GM12873 (cell line): ENCODE data around the gene PID1.

Experiments
- TF ChIP-seq, protein P1 (sequence below): IDR thresholded peaks from 2 replicates; pipeline ENCODE4 v1.5.1; 2012; ENCODE audit warnings: low read depth, mild to moderate bottlenecking, moderate library complexity, low read length, control low read depth; ENCODE audit not compliant: insufficient read depth; ENCODE audit errors: missing control alignments

The PID1 gene

DNA sequence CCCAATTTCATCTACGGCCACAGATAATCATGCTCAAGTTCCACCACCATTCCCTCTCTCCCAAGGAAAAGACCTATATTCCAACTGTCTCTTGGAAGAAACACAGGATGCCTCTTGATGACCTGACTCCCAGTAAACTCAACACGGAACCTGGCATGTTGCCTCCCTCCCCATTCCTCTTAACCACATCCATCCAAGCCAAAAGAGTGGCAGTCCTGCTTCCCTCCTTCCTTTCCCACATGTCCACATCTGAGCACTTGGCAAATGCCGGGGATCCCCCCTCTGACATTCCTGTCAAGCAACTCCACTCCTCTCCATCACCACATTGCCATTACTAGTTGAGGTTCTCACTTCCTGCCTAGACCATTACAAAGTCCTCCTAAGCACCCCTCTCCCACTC, 49.4 kb downstream of the PID1 start:
- TF ChIP-seq, protein P1, sequence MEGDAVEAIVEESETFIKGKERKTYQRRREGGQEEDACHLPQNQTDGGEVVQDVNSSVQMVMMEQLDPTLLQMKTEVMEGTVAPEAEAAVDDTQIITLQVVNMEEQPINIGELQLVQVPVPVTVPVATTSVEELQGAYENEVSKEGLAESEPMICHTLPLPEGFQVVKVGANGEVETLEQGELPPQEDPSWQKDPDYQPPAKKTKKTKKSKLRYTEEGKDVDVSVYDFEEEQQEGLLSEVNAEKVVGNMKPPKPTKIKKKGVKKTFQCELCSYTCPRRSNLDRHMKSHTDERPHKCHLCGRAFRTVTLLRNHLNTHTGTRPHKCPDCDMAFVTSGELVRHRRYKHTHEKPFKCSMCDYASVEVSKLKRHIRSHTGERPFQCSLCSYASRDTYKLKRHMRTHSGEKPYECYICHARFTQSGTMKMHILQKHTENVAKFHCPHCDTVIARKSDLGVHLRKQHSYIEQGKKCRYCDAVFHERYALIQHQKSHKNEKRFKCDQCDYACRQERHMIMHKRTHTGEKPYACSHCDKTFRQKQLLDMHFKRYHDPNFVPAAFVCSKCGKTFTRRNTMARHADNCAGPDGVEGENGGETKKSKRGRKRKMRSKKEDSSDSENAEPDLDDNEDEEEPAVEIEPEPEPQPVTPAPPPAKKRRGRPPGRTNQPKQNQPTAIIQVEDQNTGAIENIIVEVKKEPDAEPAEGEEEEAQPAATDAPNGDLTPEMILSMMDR = no peak

DNA sequence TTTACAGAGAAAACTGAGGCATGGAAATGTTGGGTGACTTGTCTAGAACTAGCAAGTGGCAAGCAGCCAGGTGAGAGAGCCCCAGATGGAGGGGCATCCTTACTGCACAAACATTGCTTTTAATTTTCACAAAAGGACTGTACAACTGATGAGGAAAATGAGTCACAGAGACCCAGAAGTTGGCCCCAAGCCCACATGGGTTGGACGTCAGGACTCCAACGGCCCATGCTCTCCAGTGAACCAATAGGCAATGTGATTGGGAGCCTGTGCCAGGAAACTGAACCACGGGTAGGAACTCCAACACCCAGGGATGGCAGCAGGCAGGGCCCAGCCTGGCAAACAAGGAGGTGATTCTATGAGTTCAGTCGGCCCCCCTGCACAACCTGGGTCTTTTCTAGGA, 50.8 kb downstream of the PID1 start:
- TF ChIP-seq, protein P1 = no peak

DNA sequence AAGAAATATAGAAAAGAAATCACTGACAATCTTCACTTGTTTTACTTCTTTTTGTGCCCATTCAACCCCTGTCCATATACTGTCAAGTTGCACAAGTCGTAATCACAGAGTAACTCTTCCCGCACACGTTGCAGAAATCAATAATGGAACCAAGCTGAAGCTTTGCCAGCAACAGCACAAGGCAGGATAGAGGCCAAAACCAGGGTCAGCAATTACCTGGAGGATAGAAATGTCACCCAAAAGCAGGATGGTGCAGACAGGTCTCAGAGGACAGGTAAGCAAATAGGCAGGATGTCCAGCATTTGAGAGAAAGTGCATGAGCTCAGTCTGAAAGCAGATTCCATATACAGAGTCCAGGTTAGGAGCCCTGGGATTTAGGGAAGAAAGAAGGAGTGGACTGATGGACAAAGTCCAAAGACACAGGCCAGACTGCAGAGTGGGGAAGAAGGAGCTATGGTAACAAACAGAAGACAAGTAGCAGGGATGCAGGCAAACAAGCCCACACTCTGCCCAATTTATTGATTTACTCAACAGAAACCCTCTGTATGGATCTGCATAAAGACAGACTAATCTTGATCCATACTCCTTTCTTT, 52.7 kb downstream of the PID1 start:
- TF ChIP-seq, protein P1 = no peak

DNA sequence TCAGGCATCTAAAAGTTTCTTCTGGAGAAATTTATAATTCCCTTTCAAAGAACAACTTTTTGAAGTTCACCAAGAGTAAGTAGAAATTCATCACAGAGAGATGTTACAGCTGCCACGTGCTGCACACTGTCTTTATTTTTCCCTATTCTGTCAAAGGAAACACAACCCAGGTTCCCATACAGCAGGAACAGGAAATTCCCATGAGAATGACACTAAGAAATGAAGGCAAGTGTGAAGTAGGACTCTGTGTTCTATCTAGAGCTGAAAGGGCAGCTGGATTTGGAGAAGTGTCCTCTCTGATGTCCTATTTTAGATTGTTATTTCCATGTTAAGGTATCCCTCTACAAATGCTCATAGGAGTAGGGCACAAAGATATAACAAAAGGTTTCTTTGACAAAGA, 58.8 kb downstream of the PID1 start:
- TF ChIP-seq, protein P1 = no peak

DNA sequence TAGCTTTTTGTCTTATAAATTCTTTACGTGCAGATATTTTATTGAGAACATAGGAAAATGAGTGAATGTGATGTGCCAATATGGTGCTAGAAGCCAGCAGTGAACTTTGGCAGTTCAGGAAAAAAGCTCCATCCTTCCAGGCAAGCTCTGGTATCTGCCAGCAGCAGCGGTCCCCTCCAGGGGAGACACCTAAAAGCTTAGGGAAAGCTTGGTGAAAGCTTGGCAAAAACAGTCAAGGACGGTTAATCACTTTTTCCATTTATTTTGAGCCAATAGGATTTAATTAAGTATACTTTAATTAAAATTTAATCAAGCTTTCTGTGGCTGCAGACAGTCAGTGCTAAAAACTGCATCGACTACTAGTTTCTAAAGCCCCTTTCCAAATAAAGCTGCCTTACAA, 60.4 kb downstream of the PID1 start:
- TF ChIP-seq, protein P1 = no peak

DNA sequence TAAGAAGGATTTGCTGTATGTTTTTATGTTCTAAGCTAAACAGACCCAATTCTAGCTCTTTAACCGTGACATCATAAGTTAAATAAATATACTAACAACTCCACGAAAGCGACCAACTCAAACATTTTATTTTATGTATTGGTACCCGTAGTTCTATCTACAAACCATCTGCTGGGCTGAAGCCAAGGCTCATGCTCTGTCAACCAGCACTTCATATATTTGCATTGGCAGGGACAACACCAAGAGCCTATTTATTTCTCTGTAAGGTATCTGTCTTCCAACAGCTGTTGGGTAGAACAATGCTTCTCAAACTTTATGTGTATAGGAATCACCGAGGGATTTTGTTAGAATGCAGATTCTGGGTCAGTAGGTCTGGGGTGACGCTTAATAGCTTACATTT, 64.5 kb downstream of the PID1 start:
- TF ChIP-seq, protein P1 = no peak

DNA sequence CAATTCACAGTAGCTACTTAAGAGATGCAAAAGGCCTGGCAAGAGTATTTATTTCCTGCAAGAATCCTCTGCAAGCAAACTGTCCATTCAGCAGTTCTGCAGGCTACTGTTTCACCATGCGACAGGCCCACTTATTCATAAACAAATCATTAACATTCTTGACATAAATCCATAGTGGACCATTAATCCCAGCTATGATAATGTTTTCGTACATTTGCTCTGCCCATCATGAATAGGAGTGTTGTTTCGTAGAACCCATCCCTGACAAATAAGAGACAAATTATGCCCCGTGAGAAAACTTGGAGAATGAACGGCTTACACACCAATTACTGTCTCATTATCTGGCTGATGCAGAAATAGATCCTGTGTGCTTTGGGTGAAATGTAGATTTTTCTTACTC, 65.4 kb downstream of the PID1 start:
- TF ChIP-seq, protein P1 = no peak
